Stimulated activated CD8-positive, alpha-beta memory T cell treated with anti-CD3 and anti-CD28 coated beads, Interleukin-12 subunit alpha, Interleukin-12 subunit beta, amount 100 ng/mL, for 1 hour (primary cell): ENCODE measurements around the gene BRINP2.
"Not testable (repeated sequence)": the region's sequence is repeated elsewhere in the genome, so short reads cannot be mapped to it uniquely, and the experiment has no call there.

ENCODE experiments used
- DNase-seq: peaks from one replicate; pipeline ENCODE4 v3.0.0-alpha.2; 2020; ENCODE audit warnings: low read depth

The BRINP2 gene

GRCh38 chr1:177311586-177311985 is 140.8 kb downstream of the BRINP2 start:
- DNase-seq, result no peak

GRCh38 chr1:177315261-177315660 is 144.5 kb downstream of the BRINP2 start:
- DNase-seq, result no peak

GRCh38 chr1:177315761-177316160 is 145.0 kb downstream of the BRINP2 start:
- no peak for DNase-seq

- not testable (repeated sequence) for DNase-seq
Measured at GRCh38 chr1:177321434-177321833, 150.7 kb downstream of the BRINP2 start.

- DNase-seq, result no peak
Measured at GRCh38 chr1:177328251-177328650, 157.5 kb downstream of the BRINP2 start.

GRCh38 chr1:177329871-177330270 is 159.1 kb downstream of the BRINP2 start:
- no peak for DNase-seq
